Lower leg skin (tissue), 3 donors: ENCODE measurements around the gene SPDYE17.
"Not testable (repeated sequence)": the region's sequence is repeated elsewhere in the genome, so short reads cannot be mapped to it uniquely, and the experiment has no call there.

Experiments used
- CTCF ChIP-seq, 3 donors: fragments of 450-650 bp; IDR thresholded peaks; one replicate each; pipeline ENCODE4 v1.5.1; 2016; ENCODE audit warnings: antibody characterized with exemption in 3 of 3, mild to moderate bottlenecking in 3 of 3, moderate library complexity in 2 of 3
- POLR2A ChIP-seq, 2 donors: fragments of 450-650 bp; IDR thresholded peaks; one replicate each; pipeline ENCODE4 v1.6.1; 2016 to 2017; ENCODE audit warnings: antibody characterized with exemption in 2 of 2, mild to moderate bottlenecking in 1 of 2, moderate library complexity in 1 of 2

DNA sequence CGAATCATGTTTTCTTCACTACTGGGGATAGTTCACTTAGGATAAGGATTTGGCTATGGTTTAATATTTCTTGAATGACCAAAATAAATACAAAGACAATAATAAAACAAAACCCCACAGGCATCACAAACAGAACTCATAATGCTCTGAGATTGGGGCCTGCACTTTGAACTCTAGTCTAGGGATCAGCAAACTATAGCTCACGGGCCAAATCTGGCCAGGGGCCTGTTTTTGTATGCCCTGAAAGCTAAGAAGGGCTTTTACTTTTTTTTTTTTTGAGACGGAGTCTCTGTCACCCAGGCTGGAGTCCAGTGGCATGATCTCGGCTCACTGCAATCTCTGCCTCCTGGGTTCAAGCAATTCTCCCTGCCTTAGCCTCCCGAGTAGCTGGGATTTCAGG, 44.9 kb upstream of the SPDYE17 start:
- TF ChIP-seq CTCF, POLR2A (IDR thresholded peaks at IDR 0.05): not testable (repeated sequence)
